Hypothalamus (tissue), 51 donors: ENCODE measurements around the gene TXNL1.
A peak's percentile ranks its signal among the peaks of the same experiment; 100 is the strongest.

ENCODE experiments used
- DNase-seq, 51 donors: peaks; one replicate each; lab custom pipeline; 2025; lab: John Stamatoyannopoulos, UW

The TXNL1 gene

GRCh38 chr18:56645415-56646016 lies 7.1 kb upstream of the TXNL1 start:
- DNase-seq, result peak in 1 of 51 donors; percentile 3

- DNase-seq, result no peak
Observed at GRCh38 chr18:56643381-56643780, 5.0 kb upstream of the TXNL1 start.

- no peak for DNase-seq
Observed at GRCh38 chr18:56641714-56642337, 3.4 kb upstream of the TXNL1 start.

GRCh38 chr18:56639571-56639970 lies 1.2 kb upstream of the TXNL1 start:
- no peak for DNase-seq

- DNase-seq, result peak in 1 of 51 donors; percentile 71
Observed at GRCh38 chr18:56639104-56639381, 651 bp upstream of the TXNL1 start.

- DNase-seq, result peak in 7 of 51 donors; percentile 4 to 64 (median 34)
Observed at GRCh38 chr18:56637711-56638231, 621 bp downstream of the TXNL1 start.

GRCh38 chr18:56637176-56637575 lies 1.2 kb downstream of the TXNL1 start:
- no peak for DNase-seq

GRCh38 chr18:56635007-56635406 lies 3.4 kb downstream of the TXNL1 start:
- DNase-seq, result no peak

GRCh38 chr18:56632070-56633022 lies 6.0 kb downstream of the TXNL1 start:
- DNase-seq, result no peak

GRCh38 chr18:56627991-56628390 lies 10.4 kb downstream of the TXNL1 start:
- no peak for DNase-seq

- no peak for DNase-seq
Observed at GRCh38 chr18:56615738-56616520, 22.5 kb downstream of the TXNL1 start.

GRCh38 chr18:56606618-56607017 lies 31.8 kb downstream of the TXNL1 start:
- DNase-seq, result no peak

- no peak for DNase-seq
Observed at GRCh38 chr18:56598422-56598821, 40.0 kb downstream of the TXNL1 start.

GRCh38 chr18:56593906-56594305 lies 44.5 kb downstream of the TXNL1 start:
- DNase-seq, result no peak

GRCh38 chr18:56580026-56580425 lies 58.4 kb downstream of the TXNL1 start:
- DNase-seq, result no peak

- no peak for DNase-seq
Observed at GRCh38 chr18:56579451-56579850, 58.9 kb downstream of the TXNL1 start.

- DNase-seq, result peak in 3 of 51 donors; percentile 4 to 43 (median 4)
Observed at GRCh38 chr18:56576826-56577573, 61.4 kb downstream of the TXNL1 start.

GRCh38 chr18:56575819-56576663 lies 62.4 kb downstream of the TXNL1 start:
- peak in 3 of 51 donors; percentile 4 to 66 (median 31) for DNase-seq

GRCh38 chr18:56574861-56575260 lies 63.5 kb downstream of the TXNL1 start:
- no peak for DNase-seq
